Spleen (tissue), 7 donors: Measurements from ENCODE around the gene RADIL.

ENCODE experiments used
- POLR2A ChIP-seq, 3 donors: fragments of 450-650 bp; IDR thresholded peaks; one replicate each; pipeline ENCODE4 v1.5.1; 2017; ENCODE audit warnings: antibody characterized with exemption in 3 of 3, mild to moderate bottlenecking in 1 of 3
- POLR2AphosphoS5 ChIP-seq, 3 donors: sonication (generic); formaldehyde crosslinking; IDR thresholded peaks; one replicate each; pipeline ENCODE4 v1.5.1; 2017; ENCODE audit warnings: antibody characterized with exemption in 3 of 3
- TF ChIP-seq, protein P1 (sequence below), 11 experiments: fragments of 200-600 bp in 7 of 11; fragments of 450-650 bp in 4 of 11; sonication (generic) in 4 of 11; IDR thresholded peaks in 8 of 11; conservative IDR thresholded peaks in 3 of 11; 1 replicate in 7 of 11; 2 replicates in 4 of 11; pipeline versions ENCODE4 v1.4.0 to v1.8.0; 2016 to 2021; ENCODE audit warnings: antibody characterized with exemption in 11 of 11, inconsistent platforms in 4 of 11, mild to moderate bottlenecking in 1 of 11
- donor health status: DM: no; HTN: no; CAD: no; lungs with moderate emphysema.
- donor health status: DM: no; HTN: no; CAD: no.
- donor health status: DM: no; HTN: no; CAD: no.

DNA sequence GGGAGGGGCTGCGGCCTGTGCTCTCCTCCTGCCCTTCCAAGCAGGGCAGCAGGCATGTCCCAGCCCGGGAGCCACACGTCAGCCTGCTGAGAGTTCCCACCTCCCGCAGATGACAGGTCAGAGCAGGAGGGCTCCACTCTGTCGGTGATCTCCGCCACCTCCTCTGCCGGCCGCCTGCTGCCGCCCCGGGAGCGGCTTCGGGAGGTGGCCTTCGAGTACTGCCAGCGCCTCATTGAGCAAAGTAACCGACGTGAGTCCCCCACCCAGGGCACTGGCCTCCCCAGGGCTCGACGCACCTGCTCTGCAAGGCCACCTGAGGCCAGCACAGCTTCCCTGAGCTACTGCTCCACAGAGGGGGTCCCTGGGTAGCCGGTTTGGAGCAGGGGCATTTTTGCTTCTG, 98.7 kb downstream of the RADIL start:
- TF ChIP-seq, protein P1, sequence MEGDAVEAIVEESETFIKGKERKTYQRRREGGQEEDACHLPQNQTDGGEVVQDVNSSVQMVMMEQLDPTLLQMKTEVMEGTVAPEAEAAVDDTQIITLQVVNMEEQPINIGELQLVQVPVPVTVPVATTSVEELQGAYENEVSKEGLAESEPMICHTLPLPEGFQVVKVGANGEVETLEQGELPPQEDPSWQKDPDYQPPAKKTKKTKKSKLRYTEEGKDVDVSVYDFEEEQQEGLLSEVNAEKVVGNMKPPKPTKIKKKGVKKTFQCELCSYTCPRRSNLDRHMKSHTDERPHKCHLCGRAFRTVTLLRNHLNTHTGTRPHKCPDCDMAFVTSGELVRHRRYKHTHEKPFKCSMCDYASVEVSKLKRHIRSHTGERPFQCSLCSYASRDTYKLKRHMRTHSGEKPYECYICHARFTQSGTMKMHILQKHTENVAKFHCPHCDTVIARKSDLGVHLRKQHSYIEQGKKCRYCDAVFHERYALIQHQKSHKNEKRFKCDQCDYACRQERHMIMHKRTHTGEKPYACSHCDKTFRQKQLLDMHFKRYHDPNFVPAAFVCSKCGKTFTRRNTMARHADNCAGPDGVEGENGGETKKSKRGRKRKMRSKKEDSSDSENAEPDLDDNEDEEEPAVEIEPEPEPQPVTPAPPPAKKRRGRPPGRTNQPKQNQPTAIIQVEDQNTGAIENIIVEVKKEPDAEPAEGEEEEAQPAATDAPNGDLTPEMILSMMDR (IDR thresholded peaks at IDR 0.05 in 8 of 11, conservative IDR thresholded peaks at IDR 0.05 in 3 of 11) = no peak
- no peak for TF ChIP-seq POLR2A (IDR thresholded peaks at IDR 0.05)
- peak in 1 of 3 donors; percentile 40 for TF ChIP-seq POLR2AphosphoS5 (IDR thresholded peaks at IDR 0.05)
